ENCODE data around the gene MAML1.
"Not testable (repeated sequence)": the region's sequence is repeated elsewhere in the genome, so short reads cannot be mapped to it uniquely, and the experiment has no call there.

MAML1 gene

GRCh38 chr5:179732412-179732917, at the start of gene MAML1:
MAML1 (plus strand) TSS chr5:179732822; CDS start chr5:179733113, 291 bp downstream.
- DNase-seq (ENCODE audit: low read depth) = peak; percentile 100

- not testable (repeated sequence) for DNase-seq (ENCODE audit: low read depth)
Observed at GRCh38 chr5:179689212-179689611, 43.4 kb upstream of the MAML1 start.

GRCh38 chr5:179694561-179694960, 38.1 kb upstream of the MAML1 start:
- DNase-seq (ENCODE audit: low read depth) = no peak

GRCh38 chr5:179696603-179697002, 36.0 kb upstream of the MAML1 start:
- DNase-seq (ENCODE audit: low read depth) = no peak

GRCh38 chr5:179697108-179697507, 35.5 kb upstream of the MAML1 start:
- no peak for DNase-seq (ENCODE audit: low read depth)

- not testable (repeated sequence) for DNase-seq (ENCODE audit: low read depth)
Observed at GRCh38 chr5:179697543-179697942, 35.1 kb upstream of the MAML1 start.

- peak; percentile 99 for DNase-seq (ENCODE audit: low read depth)
Observed at GRCh38 chr5:179697993-179698934, 34.4 kb upstream of the MAML1 start.

GRCh38 chr5:179698935-179699615, 33.5 kb upstream of the MAML1 start, which contains the start of gene CANX:
CANX (plus strand) TSS chr5:179698967; CDS start chr5:179705682, 6,715 bp downstream.
- DNase-seq (ENCODE audit: low read depth) = no peak

GRCh38 chr5:179699616-179700237, 32.9 kb upstream of the MAML1 start:
- DNase-seq (ENCODE audit: low read depth) = no peak

GRCh38 chr5:179700401-179700918, 32.2 kb upstream of the MAML1 start:
- DNase-seq (ENCODE audit: low read depth) = no peak

- no peak for DNase-seq (ENCODE audit: low read depth)
Observed at GRCh38 chr5:179716286-179716685, 16.3 kb upstream of the MAML1 start.

- no peak for DNase-seq (ENCODE audit: low read depth)
Observed at GRCh38 chr5:179720222-179720621, 12.4 kb upstream of the MAML1 start.

- DNase-seq (ENCODE audit: low read depth) = no peak
Observed at GRCh38 chr5:179724163-179724562, 8.5 kb upstream of the MAML1 start.

- DNase-seq (ENCODE audit: low read depth) = no peak
Observed at GRCh38 chr5:179727106-179727505, 5.5 kb upstream of the MAML1 start.

- no peak for DNase-seq (ENCODE audit: low read depth)
Observed at GRCh38 chr5:179729303-179729702, 3.3 kb upstream of the MAML1 start.

- no peak for DNase-seq (ENCODE audit: low read depth)
Observed at GRCh38 chr5:179729727-179730126, 2.9 kb upstream of the MAML1 start.

GRCh38 chr5:179730356-179730755, 2.3 kb upstream of the MAML1 start:
- DNase-seq (ENCODE audit: low read depth) = no peak

GRCh38 chr5:179730852-179731251, 1.8 kb upstream of the MAML1 start:
- no peak for DNase-seq (ENCODE audit: low read depth)

GRCh38 chr5:179731791-179732411, 721 bp upstream of the MAML1 start:
- peak; percentile 79 for DNase-seq (ENCODE audit: low read depth)

- no peak for DNase-seq (ENCODE audit: low read depth)
Observed at GRCh38 chr5:179732918-179733771, 523 bp downstream of the MAML1 start.

GRCh38 chr5:179733772-179734126, 1.1 kb downstream of the MAML1 start:
- no peak for DNase-seq (ENCODE audit: low read depth)

Measured in stromal cell of bone marrow (primary cell).